ENCODE results near the gene NTNG1.

DNA sequence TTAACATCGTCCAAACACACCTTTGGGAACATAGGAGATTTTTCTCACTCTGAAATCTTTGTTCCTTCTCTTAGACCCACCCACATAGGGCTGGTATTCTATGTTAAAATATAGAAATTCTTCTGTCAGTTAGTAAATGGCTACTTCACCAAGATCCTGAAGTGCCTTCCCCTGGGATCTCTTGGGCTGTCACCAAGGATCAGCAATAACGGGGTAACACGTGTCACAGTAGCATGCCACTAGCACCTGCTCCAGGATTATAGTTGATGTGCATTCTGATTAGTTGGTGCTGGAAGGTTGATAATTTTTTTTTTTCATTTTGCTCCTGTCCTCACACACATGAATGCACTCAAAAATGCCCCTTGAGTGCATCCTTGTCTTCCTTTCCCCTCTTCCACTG is 298.7 kb downstream of the NTNG1 start:
- TF ChIP-seq, protein P1, sequence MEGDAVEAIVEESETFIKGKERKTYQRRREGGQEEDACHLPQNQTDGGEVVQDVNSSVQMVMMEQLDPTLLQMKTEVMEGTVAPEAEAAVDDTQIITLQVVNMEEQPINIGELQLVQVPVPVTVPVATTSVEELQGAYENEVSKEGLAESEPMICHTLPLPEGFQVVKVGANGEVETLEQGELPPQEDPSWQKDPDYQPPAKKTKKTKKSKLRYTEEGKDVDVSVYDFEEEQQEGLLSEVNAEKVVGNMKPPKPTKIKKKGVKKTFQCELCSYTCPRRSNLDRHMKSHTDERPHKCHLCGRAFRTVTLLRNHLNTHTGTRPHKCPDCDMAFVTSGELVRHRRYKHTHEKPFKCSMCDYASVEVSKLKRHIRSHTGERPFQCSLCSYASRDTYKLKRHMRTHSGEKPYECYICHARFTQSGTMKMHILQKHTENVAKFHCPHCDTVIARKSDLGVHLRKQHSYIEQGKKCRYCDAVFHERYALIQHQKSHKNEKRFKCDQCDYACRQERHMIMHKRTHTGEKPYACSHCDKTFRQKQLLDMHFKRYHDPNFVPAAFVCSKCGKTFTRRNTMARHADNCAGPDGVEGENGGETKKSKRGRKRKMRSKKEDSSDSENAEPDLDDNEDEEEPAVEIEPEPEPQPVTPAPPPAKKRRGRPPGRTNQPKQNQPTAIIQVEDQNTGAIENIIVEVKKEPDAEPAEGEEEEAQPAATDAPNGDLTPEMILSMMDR (IDR thresholded peaks at IDR 0.05) = no peak
- no peak for TF ChIP-seq POLR2A (IDR thresholded peaks at IDR 0.05)
